GM23338 (cell line): ENCODE data around the gene PFN2. TPM values are rescaled to one million over a fixed set of nuclear protein-coding genes. Genes with fewer than 3 reads are reported as not detected.
"Not testable (repeated sequence)": the region's sequence is repeated elsewhere in the genome, so short reads cannot be mapped to it uniquely, and the experiment has no call there.

Experiments
- ATAC-seq: fragments of 200-7000 bp; cut with Tn5 transposase; 3 replicates; pipeline ENCODE4 v1.9.1; 2020
- DNase-seq: peaks from one replicate; pipeline ENCODE4 v3.0.0-alpha.2; 2015; ENCODE audit warnings: low spot score
- H2AFZ ChIP-seq: fragments of 200-600 bp; sonication (generic); 2 replicates; pipeline ENCODE4 v1.8.0; 2016; ENCODE audit warnings: antibody characterized with exemption, mild to moderate bottlenecking, moderate library complexity
- H3F3A ChIP-seq: fragments of 200-600 bp; sonication (generic); replicated peaks from 2 replicates; pipeline ENCODE4 v1.8.0; 2017; ENCODE audit warnings: antibody characterized with exemption, mixed run types, low read depth
- H3K27ac ChIP-seq: fragments of 200-600 bp; sonication (generic); 2 replicates; pipeline ENCODE4 v1.6.1; 2016; ENCODE audit warnings: low read depth
- H3K27me3 ChIP-seq: fragments of 200-600 bp; sonication (generic); 2 replicates; pipeline ENCODE4 v1.8.0; 2016; ENCODE audit warnings: mild to moderate bottlenecking, mixed run types, moderate library complexity; ENCODE audit not compliant: insufficient read depth
- H3K36me3 ChIP-seq: fragments of 200-600 bp; sonication (generic); 2 replicates; pipeline ENCODE4 v1.8.0; 2016; ENCODE audit warnings: mild to moderate bottlenecking; ENCODE audit not compliant: insufficient read depth
- H3K4me1 ChIP-seq: fragments of 200-600 bp; sonication (generic); 2 replicates; pipeline ENCODE4 v1.8.0; 2016; ENCODE audit warnings: mild to moderate bottlenecking, moderate library complexity; ENCODE audit not compliant: insufficient read depth
- H3K4me2 ChIP-seq: fragments of 200-600 bp; sonication (generic); 2 replicates; pipeline ENCODE4 v1.7.1; 2017; ENCODE audit warnings: mixed run types
- H3K4me3 ChIP-seq: fragments of 200-600 bp; sonication (generic); 2 replicates; pipeline ENCODE4 v1.6.1; 2016; ENCODE audit warnings: mixed run types
- H3K79me2 ChIP-seq: fragments of 200-600 bp; sonication (generic); replicated peaks from 2 replicates; pipeline ENCODE4 v1.8.0; 2017; ENCODE audit warnings: mild to moderate bottlenecking; ENCODE audit not compliant: insufficient read depth
- H3K9me2 ChIP-seq: fragments of 200-600 bp; sonication (generic); 2 replicates; pipeline ENCODE4 v1.8.0; 2017; ENCODE audit not compliant: insufficient read depth
- H4K20me1 ChIP-seq: fragments of 200-600 bp; sonication (generic); replicated peaks from 2 replicates; pipeline ENCODE4 v1.8.0; 2017; ENCODE audit warnings: mild to moderate bottlenecking; ENCODE audit not compliant: insufficient read depth
- H3K27ac Mint-ChIP-seq: 2 replicates; pipeline ENCODE4 v1.8.0; 2020; ENCODE audit warnings: inconsistent platforms, mild to moderate bottlenecking, moderate library complexity, mixed read lengths
- H3K27me3 Mint-ChIP-seq: 3 replicates; pipeline ENCODE4 v1.8.0; 2022; ENCODE audit warnings: low read depth, mild to moderate bottlenecking, moderate library complexity, mixed read lengths, inconsistent platforms; ENCODE audit not compliant: insufficient read depth, poor library complexity
- H3K36me3 Mint-ChIP-seq: 3 replicates; pipeline ENCODE4 v1.8.0; 2021; ENCODE audit warnings: low read depth, mild to moderate bottlenecking, inconsistent platforms, moderate library complexity, mixed read lengths
- H3K4me1 Mint-ChIP-seq: 3 replicates; pipeline ENCODE4 v1.8.0; 2020; ENCODE audit warnings: mild to moderate bottlenecking, inconsistent platforms, mixed read lengths
- H3K4me3 Mint-ChIP-seq: 3 replicates; pipeline ENCODE4 v1.8.0; 2021; ENCODE audit warnings: moderate library complexity, mild to moderate bottlenecking, inconsistent platforms, mixed read lengths
- H3K9me3 Mint-ChIP-seq: 3 replicates; pipeline ENCODE4 v1.8.0; 2020; ENCODE audit warnings: moderate library complexity, mild to moderate bottlenecking, inconsistent platforms, mixed read lengths
- CREB1 ChIP-seq: fragments of 250-450 bp; sonication (Bioruptor Pico); IDR thresholded peaks from 2 replicates; pipeline ENCODE4 v1.5.0; 2020; ENCODE audit warnings: low read depth, mild to moderate bottlenecking, moderate library complexity
- ETS1 ChIP-seq: IDR thresholded peaks from 2 replicates; pipeline ENCODE4 v1.6.1; 2016; ENCODE audit warnings: antibody characterized with exemption
- ZNF462 ChIP-seq: fragments of 250-450 bp; sonication (Bioruptor Pico); IDR thresholded peaks from 2 replicates; pipeline ENCODE4 v1.5.0; 2020; ENCODE audit warnings: mild to moderate bottlenecking, moderate library complexity
- polyA plus RNA-seq: library from polyadenylated mRNA; unstranded; fragments of >200 nt; fragmentation: Nextera tagmentation; extraction: Ambion mirVana; gene quantifications from 2 replicates; pipeline ENCODE4 v1.2.1, GENCODE V29; 2016
- total RNA-seq: library from RNA; depleted of rRNA; stranded (reverse); fragments of >200 nt; shearing (Covaris generic); gene quantifications from 2 replicates; pipeline ENCODE4 v1.2.3, GENCODE V29; 2014

PFN2 gene
- total and polyA plus RNA-seq, 2 experiments from 2014 or later: 183 to 212 TPM

GRCh38 chr3:149947231-149947630 lies 23.5 kb downstream of the PFN2 start (continued):
- TF ChIP-seq ZNF462 (CRISPR knock-in tag): no peak
- no peak for TF ChIP-seq CREB1 (CRISPR knock-in tag)

DNA sequence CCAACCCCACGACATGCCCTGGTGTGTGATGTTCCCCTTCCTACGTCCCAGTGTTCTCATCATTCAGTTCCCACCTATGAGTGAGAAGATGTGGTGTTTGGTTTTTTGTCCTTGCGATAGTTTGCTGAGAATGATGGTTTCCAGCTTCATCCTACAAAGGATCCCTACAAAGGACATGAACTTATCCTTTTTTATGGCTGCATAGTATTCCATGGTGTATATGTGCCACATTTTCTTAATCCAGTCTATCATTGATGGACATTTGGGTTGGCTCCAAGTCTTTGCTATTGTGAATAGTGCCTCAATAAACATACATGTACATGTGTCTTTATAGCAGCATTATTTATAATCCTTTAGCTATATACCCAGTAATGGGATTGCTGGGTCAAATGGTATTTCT lies 26.7 kb downstream of the PFN2 start:
- H3K4me3 ChIP-seq, H2AFZ ChIP-seq, H3K27me3 Mint-ChIP-seq, H3K4me1 Mint-ChIP-seq, H3K27ac ChIP-seq, H3K4me3 Mint-ChIP-seq, H3K9me2 ChIP-seq, ATAC-seq, H3K27ac Mint-ChIP-seq, H3K4me1 ChIP-seq, DNase-seq, H3F3A ChIP-seq, H4K20me1 ChIP-seq, H3K27me3 ChIP-seq, H3K4me2 ChIP-seq: not testable (repeated sequence)
- Histone ChIP-seq H3K79me2 (peaks cover 16% of the 10 kb centered on the region; the same call in 1 of the 2 replicates), H3K36me3 (peaks cover 19% of the 10 kb centered on the region)
- Mint-ChIP-seq H3K9me3 (peaks cover 54% of the 10 kb centered on the region), H3K36me3 (peaks cover 68% of the 10 kb centered on the region)

- no peaks in the 10 kb centered on the region for H3K27me3 ChIP-seq
- no peaks in the 10 kb centered on the region for H3K9me2 ChIP-seq
- no peak for ATAC-seq
- H3K4me3 ChIP-seq: no peak overlapping the region
- DNase-seq: no peak
- Mint-ChIP-seq H3K27me3 (peaks cover 2% of the 10 kb centered on the region), H3K4me1 (no peaks in the 10 kb centered on the region), H3K27ac (no peak overlapping the region), H3K9me3 (peaks cover 48% of the 10 kb centered on the region), H3K4me3 (no peak overlapping the region), H3K36me3 (peaks cover 53% of the 10 kb centered on the region)
- H3K27ac ChIP-seq: no peak overlapping the region
- no peaks in the 10 kb centered on the region for H3K4me1 ChIP-seq
- H3K79me2 ChIP-seq: peaks cover 18% of the 10 kb centered on the region; the same call in 1 of the 2 replicates
- no peaks in the 10 kb centered on the region for H3F3A ChIP-seq
- no peak for TF ChIP-seq ETS1
- H2AFZ ChIP-seq: no peak overlapping the region
- H3K36me3 ChIP-seq: peaks cover 19% of the 10 kb centered on the region
- H3K4me2 ChIP-seq: no peak overlapping the region
- no peaks in the 10 kb centered on the region; the same call in 1 of the 2 replicates for H4K20me1 ChIP-seq
These were observed 28.3 kb downstream of the PFN2 start for GRCh38 chr3:149942409-149942808.
